22Rv1 (cell line): ENCODE results near the gene UPK3A.

ENCODE experiments used
- ZFX ChIP-seq: fragments of 450-650 bp; IDR thresholded peaks from 2 replicates; pipeline ENCODE4 v1.6.1; 2017; ENCODE audit warnings: antibody characterized with exemption, borderline replicate concordance
- TF ChIP-seq, protein P1 (sequence below): fragments of 450-650 bp; IDR thresholded peaks from 2 replicates; pipeline ENCODE4 v1.5.1; 2017; ENCODE audit warnings: mild to moderate bottlenecking

DNA sequence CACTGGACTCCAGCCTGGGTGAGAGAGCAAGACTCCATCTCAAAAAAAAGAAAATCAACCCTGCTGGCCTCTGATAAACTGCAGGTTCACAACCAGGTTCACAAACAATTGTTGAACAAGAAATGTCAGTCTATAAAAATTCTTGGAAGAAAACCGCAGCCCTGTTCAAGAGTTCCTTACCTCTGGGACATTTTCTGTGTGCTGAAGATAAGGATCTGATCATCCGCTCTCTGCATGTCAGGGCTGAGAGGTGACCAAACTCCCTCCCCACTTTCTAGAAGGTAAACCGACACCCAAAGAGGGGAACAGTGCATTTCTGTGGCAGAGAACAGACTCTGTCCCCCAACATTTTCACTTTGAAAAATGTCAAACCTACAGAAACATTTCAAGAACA lies 4.2 kb upstream of the UPK3A start:
- TF ChIP-seq, protein P1, sequence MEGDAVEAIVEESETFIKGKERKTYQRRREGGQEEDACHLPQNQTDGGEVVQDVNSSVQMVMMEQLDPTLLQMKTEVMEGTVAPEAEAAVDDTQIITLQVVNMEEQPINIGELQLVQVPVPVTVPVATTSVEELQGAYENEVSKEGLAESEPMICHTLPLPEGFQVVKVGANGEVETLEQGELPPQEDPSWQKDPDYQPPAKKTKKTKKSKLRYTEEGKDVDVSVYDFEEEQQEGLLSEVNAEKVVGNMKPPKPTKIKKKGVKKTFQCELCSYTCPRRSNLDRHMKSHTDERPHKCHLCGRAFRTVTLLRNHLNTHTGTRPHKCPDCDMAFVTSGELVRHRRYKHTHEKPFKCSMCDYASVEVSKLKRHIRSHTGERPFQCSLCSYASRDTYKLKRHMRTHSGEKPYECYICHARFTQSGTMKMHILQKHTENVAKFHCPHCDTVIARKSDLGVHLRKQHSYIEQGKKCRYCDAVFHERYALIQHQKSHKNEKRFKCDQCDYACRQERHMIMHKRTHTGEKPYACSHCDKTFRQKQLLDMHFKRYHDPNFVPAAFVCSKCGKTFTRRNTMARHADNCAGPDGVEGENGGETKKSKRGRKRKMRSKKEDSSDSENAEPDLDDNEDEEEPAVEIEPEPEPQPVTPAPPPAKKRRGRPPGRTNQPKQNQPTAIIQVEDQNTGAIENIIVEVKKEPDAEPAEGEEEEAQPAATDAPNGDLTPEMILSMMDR = no peak
- TF ChIP-seq ZFX = no peak
